GM18951 (cell line): ENCODE data around the gene GPC2.

Experiments used
- POLR2A ChIP-seq: IDR thresholded peaks from 4 replicates; pipeline ENCODE4 v1.6.1; 2011; ENCODE audit warnings: mild to moderate bottlenecking; ENCODE audit not compliant: insufficient read length, insufficient read depth; ENCODE audit errors: extremely low read depth
- in situ Hi-C: fragments of 300-500 bp; cut with MboI; formaldehyde crosslinking; loops from one replicate; pipeline ENCODE4 v1.12.0; 2022; ENCODE audit warnings: low sequenced_read_pairs, mixed read lengths, inconsistent platforms; ENCODE audit not compliant: unreplicated experiment

The GPC2 gene

GRCh38 chr7:100170101-100170897 is 6.9 kb downstream of the GPC2 start:
- no peak for TF ChIP-seq POLR2A
- in situ Hi-C loops = no loop called here

- TF ChIP-seq POLR2A = no peak
- in situ Hi-C loops = no loop called here
Observed at GRCh38 chr7:100169147-100169850, 7.9 kb downstream of the GPC2 start.

- TF ChIP-seq POLR2A = no peak
- in situ Hi-C loops = no loop called here
Observed at GRCh38 chr7:100167912-100168323, 9.3 kb downstream of the GPC2 start.

- no peak for TF ChIP-seq POLR2A
- in situ Hi-C loops = no loop called here
Observed at GRCh38 chr7:100166970-100167911, 9.9 kb downstream of the GPC2 start.

GRCh38 chr7:100166317-100166940 is 10.8 kb downstream of the GPC2 start:
- TF ChIP-seq POLR2A = no peak
- in situ Hi-C loops = no loop called here

GRCh38 chr7:100163871-100164270 is 13.3 kb downstream of the GPC2 start:
- in situ Hi-C loops = no loop called here
- TF ChIP-seq POLR2A = no peak

GRCh38 chr7:100163006-100163531 is 14.1 kb downstream of the GPC2 start:
- no peak for TF ChIP-seq POLR2A
- in situ Hi-C loops = no loop called here

- in situ Hi-C loops = no loop called here
- no peak for TF ChIP-seq POLR2A
Observed at GRCh38 chr7:100160067-100160466, 17.1 kb downstream of the GPC2 start.

- in situ Hi-C loops = no loop called here
- no peak for TF ChIP-seq POLR2A
Observed at GRCh38 chr7:100159099-100159623, 18.0 kb downstream of the GPC2 start.

GRCh38 chr7:100158229-100159098 is 18.7 kb downstream of the GPC2 start, which contains the start of gene TRAPPC14:
Gene TRAPPC14 (minus strand): TSS chr7:100158723. CDS start chr7:100158499, 224 bp downstream.
- in situ Hi-C loops = no loop called here
- peak; percentile 90 for TF ChIP-seq POLR2A

GRCh38 chr7:100157334-100158228 is 19.6 kb downstream of the GPC2 start:
- in situ Hi-C loops = no loop called here

GRCh38 chr7:100157069-100157333 is 20.2 kb downstream of the GPC2 start:
- no peak for TF ChIP-seq POLR2A
- in situ Hi-C loops = no loop called here

More at GRCh38 chr7:100157334-100158228, 19.6 kb downstream of the GPC2 start:
- TF ChIP-seq POLR2A = no peak
